ENCODE results near the gene PPP1R7. TPM values are rescaled to one million over a fixed set of nuclear protein-coding genes. Genes with fewer than 3 reads are reported as not detected.

Gene PPP1R7
- total RNA-seq, 2 donors from 2014 or later, result 81.6 to 98.9 TPM

GRCh38 chr2:241219856-241220356, 69.6 kb downstream of the PPP1R7 start:
- DNase-seq (ENCODE audit: low spot score in 2 of 2) (no peak), ATAC-seq (no peak)
- Mint-ChIP-seq H3K9me3 (no peaks in the 10 kb centered on the region), H3K27ac (no peak overlapping the region), H3K36me3 (no peaks in the 10 kb centered on the region)

GRCh38 chr2:241223211-241224017, 73.1 kb downstream of the PPP1R7 start:
- no peak for DNase-seq (ENCODE audit: low spot score in 2 of 2)

DNA sequence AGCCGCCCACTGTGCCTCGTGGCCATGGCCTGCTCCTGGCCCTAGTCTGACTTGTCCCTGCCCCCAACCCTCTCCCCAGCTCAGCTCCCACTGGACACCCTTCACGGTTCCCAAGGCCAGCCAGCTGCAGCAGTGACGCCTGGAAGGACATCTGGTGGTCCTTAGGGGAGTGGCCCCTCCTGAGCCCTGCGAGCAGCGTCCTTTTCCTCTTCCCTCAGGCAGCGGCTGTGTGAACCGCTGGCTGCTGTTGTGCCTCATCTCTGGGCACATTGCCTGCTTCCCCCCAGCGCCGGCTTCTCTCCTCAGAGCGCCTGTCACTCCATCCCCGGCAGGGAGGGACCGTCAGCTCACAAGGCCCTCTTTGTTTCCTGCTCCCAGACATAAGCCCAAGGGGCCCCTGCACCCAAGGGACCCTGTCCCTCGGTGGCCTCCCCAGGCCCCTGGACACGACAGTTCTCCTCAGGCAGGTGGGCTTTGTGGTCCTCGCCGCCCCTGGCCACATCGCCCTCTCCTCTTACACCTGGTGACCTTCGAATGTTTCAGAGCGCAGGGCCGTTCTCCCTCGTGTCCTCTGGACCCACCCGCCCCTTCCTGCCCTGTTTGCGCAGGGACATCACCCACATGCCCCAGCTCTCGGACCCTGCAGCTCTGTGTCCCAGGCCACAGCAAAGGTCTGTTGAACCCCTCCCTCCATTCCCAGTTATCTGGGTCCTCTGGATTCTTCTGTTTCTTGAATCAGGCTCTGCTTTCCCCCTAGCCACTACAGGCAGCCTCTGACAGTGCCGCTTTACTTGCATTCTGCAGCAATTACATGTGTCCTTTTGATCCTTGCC, 74.0 kb downstream of the PPP1R7 start:
- peak overlapping the region; percentile 7 to 24 for H3K27ac Mint-ChIP-seq
- peak; percentile 2 to 32 for ATAC-seq

More at GRCh38 chr2:241223211-241224017, 73.1 kb downstream of the PPP1R7 start:
- Mint-ChIP-seq H3K36me3 (no peaks in the 10 kb centered on the region), H3K9me3 (no peaks in the 10 kb centered on the region), H3K27ac (peak overlapping the region in 1 of 2 donors; percentile 24)
- ATAC-seq, result peak; percentile 34 to 35

DNA sequence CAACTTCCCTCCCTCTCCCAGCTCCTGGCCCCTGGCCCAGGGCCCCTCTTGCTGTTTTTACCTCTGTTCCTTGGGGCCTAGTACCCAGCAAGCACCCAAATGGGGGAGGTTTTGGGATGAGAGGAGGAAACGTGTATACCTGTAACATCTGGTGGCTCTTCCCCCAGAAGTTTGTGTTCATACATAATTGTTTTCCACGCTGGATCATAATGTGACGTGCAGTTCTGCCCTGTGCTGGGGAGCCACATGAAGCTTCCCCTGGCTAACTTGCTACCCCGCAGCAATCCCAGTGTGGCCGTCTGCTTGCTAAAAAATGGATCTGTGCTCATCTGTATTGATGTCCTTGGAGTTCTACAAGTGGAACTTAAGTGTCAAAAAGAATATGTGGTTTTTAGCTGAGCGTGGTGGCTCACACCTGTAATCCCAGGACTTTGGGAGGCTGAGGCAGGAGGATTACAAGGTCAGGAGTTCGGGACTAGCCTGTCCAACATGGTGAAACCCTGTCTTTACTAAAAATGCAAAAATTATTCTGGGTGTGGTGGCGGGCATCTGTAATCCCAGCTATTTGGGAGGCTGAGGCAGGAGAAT, 74.7 kb downstream of the PPP1R7 start:
- DNase-seq (ENCODE audit: low spot score in 2 of 2), result no peak
- Mint-ChIP-seq H3K27ac (peak overlapping the region; percentile 7 to 24), H3K36me3 (peaks cover 5 to 6% of the 10 kb centered on the region in 2 donors), H3K9me3 (no peaks in the 10 kb centered on the region)
- ATAC-seq, result no peak

More for the DNA sequence above, 74.0 kb downstream of the PPP1R7 start:
- H3K36me3 Mint-ChIP-seq, result peaks cover 4% of the 10 kb centered on the region in 2 donors
- H3K9me3 Mint-ChIP-seq, result no peaks in the 10 kb centered on the region
- no peak for DNase-seq (ENCODE audit: low spot score in 2 of 2)

DNA sequence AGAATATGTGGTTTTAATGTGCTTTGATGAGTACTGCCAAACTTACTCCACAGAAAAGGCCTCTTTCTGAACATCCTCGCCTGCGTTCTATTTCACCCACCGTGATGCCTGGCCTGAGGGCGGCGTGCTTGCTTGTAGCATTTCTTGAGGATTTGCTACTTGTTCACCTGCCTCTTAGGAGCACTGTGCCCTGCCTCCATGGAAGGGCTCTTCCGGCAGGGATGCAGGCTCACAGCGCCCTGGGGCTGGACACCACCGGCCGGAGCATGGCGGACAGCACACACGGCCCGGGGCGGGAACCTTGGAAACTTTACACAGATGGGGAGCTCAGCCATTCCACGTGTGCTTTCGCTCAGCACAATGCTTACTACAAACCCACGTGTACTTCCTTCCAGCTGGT, 75.3 kb downstream of the PPP1R7 start:
- Mint-ChIP-seq H3K9me3 (no peaks in the 10 kb centered on the region), H3K27ac (no peak overlapping the region), H3K36me3 (peaks cover 5 to 6% of the 10 kb centered on the region in 2 donors)
- DNase-seq (ENCODE audit: low spot score in 2 of 2) (no peak), ATAC-seq (no peak)

GRCh38 chr2:241225983-241226382, 75.7 kb downstream of the PPP1R7 start:
- Mint-ChIP-seq H3K36me3 (peaks cover 5 to 6% of the 10 kb centered on the region in 2 donors), H3K27ac (no peak overlapping the region), H3K9me3 (no peaks in the 10 kb centered on the region)
- DNase-seq (ENCODE audit: low spot score in 2 of 2) (no peak), ATAC-seq (no peak)

DNA sequence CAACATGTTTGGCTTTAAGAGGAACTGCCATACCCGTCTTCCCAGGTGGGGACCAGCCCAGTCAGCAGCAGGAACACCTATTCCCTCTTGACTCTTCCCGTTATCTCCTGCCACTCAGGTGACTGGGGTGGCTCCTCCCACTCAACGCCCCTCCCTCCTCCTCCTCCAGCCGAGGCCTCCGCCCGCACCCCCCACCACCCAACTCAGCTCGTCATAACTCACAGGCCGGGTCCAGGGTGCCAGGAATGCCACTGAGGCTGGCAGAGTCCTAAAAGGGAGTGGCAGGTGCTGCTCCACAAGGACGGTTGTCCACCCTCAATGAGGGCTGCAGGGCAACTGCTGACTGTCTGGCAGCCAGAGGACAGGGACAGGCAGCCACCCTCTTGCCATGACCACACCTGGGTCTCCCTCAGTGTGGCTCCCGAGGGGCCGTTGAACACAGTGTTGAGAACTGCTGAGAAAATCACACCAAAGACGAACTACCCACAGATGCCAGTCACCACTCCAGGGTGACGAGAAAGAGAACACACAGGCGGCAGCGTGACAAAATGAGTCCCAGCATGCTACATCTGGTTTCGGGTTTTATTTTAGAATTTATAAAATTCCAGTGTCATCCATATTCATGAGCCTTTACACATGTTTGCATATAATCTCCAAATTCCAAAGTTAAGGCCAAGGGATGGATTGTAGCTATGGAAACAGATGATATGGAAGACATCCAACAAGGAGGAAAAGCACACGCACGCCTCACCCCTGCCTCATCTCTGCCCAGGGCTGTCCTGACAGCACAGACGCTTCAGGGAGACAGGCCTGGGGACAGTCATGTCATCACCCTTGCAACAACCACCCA, 76.7 kb downstream of the PPP1R7 start:
- DNase-seq (ENCODE audit: low spot score in 2 of 2) (no peak), ATAC-seq (no peak)
- Mint-ChIP-seq H3K9me3 (no peaks in the 10 kb centered on the region), H3K27ac (no peak overlapping the region), H3K36me3 (peaks cover 6 to 12% of the 10 kb centered on the region in 2 donors)

DNA sequence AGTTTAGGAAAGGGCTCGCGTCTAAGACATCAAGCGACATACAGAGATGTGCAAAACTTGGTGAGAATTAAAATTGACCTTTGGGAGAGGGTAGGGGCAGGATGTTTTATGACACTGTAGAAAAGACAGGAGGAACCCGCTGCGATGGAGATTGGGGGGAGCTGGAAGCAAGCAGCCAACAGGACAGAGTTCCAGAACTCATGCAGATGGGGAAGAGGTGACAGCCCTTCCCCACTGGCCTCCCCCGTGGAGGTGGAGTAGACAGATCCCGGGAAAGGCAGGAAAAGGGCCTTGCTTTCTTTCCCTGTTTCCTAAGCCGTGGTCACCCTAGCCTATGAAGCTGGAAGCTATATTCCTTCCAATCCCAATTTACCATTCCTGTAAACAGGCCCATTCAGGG, 77.3 kb downstream of the PPP1R7 start:
- DNase-seq (ENCODE audit: low spot score in 2 of 2) (no peak), ATAC-seq (no peak)
- peak overlapping the region in 1 of 2 donors; percentile 37 for H3K27ac Mint-ChIP-seq
- H3K9me3 Mint-ChIP-seq, result no peaks in the 10 kb centered on the region
- peaks cover 6 to 13% of the 10 kb centered on the region in 2 donors for H3K36me3 Mint-ChIP-seq

GRCh38 chr2:241228081-241228859, 78.0 kb downstream of the PPP1R7 start:
- ATAC-seq (no peak), DNase-seq (ENCODE audit: low spot score in 2 of 2) (no peak)
- Mint-ChIP-seq H3K9me3 (no peaks in the 10 kb centered on the region), H3K36me3 (peaks cover 6 to 13% of the 10 kb centered on the region in 2 donors), H3K27ac (no peak overlapping the region)

DNA sequence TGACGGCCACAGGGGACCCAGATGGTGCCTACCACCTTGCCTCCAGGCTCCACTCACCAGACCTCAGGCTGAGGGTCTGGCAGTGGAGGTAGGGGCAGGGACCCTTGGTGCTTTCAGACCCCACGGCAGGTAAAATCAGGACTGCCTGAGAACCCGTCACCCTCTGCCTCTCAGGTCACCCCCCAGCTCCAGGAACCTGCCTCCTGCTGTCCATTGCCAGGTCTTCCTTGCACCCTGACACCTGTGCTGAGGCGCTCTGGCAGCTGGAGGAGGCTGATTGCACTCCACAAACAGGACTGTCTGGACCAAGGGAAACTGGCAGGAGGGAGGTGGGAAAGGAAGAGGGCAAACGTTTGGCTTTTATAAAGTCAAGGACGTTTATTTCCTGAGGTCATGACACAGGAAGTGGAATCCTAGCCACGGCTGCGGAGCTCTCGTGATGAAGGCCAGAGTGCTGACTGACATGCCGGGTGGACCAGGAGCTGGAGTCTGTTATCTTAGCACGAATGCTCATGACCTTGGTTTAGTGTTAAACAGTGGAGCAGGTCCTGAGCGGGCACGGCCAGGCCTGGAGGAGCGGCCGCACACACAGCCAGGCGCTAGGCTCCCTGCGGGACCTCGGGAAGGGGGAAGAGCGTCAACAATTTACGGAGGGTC, 78.7 kb downstream of the PPP1R7 start:
- Mint-ChIP-seq H3K27ac (no peak overlapping the region), H3K36me3 (peaks cover 10 to 13% of the 10 kb centered on the region in 2 donors), H3K9me3 (no peaks in the 10 kb centered on the region)
- ATAC-seq, result no peak
- DNase-seq (ENCODE audit: low spot score in 2 of 2), result no peak

DNA sequence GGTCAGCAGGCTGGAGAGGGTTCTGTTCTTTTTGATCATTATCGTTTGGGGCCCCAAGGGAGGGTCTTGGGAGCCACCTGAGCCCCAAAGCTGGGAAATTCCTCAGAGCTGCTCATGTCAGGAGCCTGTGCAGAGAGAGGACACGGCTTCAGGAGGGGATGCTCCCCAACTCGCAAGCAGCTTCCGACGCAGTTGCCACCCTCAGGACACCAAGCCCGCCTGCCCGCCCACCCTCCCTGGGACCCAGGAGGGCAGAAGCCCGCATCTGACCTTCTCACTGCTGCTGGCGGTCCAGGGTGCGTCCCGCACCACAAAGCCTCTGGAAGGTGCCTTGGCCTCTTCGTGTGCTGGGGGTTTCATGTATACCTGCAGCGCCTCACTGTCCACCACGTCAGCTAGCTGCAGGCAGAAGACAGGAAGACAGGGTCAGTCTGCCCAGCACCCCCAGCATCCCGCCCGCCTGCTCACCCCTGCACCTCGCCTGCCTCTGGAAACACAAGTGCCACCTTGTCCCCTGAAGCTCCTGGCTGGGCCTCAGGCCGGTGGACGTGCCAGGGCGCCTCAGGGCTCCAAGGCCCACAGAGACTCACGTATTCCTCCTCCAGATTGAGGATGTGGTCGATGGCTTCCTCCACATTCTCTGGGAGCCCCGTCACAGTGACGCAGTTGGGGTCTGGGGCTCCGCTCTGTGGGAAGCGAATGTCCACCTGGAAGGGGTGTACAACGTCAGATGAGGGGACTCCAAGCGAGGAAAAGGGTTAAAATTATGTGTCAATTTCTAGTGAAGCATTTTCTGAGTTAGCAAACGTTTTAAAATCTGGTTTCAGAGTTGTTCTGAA, 79.5 kb downstream of the PPP1R7 start:
- no peak for DNase-seq (ENCODE audit: low spot score in 2 of 2)
- H3K27ac Mint-ChIP-seq, result peak overlapping the region; percentile 10 to 85
- peaks cover 13 to 15% of the 10 kb centered on the region in 2 donors for H3K36me3 Mint-ChIP-seq
- no peaks in the 10 kb centered on the region for H3K9me3 Mint-ChIP-seq
- ATAC-seq, result no peak

DNA sequence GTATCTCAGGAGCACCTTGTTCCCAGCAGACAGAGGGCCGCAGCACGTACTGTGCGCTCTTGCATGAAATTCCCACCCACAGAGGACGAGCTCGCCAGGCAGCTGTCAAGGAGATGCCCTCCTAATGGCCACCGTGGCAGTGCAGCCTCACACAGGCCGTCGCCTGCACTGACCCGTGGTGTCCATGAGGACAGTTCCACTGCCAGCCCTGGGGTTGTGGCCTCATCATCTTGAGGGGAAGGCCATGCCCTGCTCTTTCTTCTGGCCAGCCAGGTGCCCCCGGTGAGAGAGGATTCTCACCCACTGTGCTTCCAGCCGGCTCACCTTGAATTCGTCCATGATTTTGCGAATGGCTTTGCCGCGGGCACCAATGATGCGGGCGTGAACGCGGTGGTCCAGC, 80.2 kb downstream of the PPP1R7 start:
- no peak for ATAC-seq
- H3K27ac Mint-ChIP-seq, result peak overlapping the region; percentile 10 to 85
- no peak for DNase-seq (ENCODE audit: low spot score in 2 of 2)
- H3K9me3 Mint-ChIP-seq, result no peaks in the 10 kb centered on the region
- peaks cover 13 to 16% of the 10 kb centered on the region in 2 donors for H3K36me3 Mint-ChIP-seq

- Mint-ChIP-seq H3K9me3 (no peaks in the 10 kb centered on the region), H3K27ac (peak overlapping the region in 1 of 2 donors; percentile 82), H3K36me3 (peaks cover 19 to 28% of the 10 kb centered on the region in 2 donors)
- DNase-seq (ENCODE audit: low spot score in 2 of 2), result no peak
- ATAC-seq, result no peak
These were observed 82.7 kb downstream of the PPP1R7 start for GRCh38 chr2:241232736-241233575.
